ENCODE data around the gene AMH.

GRCh38 chr19:2243274-2244124 lies 5.6 kb upstream of the AMH start:
- TF ChIP-seq CTCF (IDR thresholded peaks at IDR 0.05): no peak
- no peak for TF ChIP-seq POLR2A (IDR thresholded peaks at IDR 0.05)
